ENCODE results near the gene NPTN.

The NPTN gene

DNA sequence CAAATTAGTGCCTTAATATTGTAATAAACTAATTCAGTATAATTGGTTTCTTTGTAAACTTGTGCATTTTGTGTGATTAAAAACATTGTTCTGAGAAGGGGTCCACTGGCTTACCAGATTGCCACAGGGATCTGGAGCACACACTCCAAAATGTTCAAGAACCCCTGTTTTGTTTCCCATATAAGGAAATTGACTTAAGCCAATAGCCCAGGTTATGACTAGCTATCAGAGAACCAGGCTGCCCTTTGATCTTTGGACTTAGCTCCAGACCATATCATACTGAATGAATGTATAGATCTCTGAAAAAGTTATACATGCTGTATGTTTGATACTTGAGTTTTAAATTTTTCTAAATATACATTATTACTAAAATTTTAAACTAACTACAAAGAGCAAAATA, 91.7 kb downstream of the NPTN start:
- H3K4me3 ChIP-seq (ENCODE audit: low read depth, low read length) = no peak overlapping the region
- no peak for DNase-seq (ENCODE audit: low read depth)
- TF ChIP-seq, protein P1, sequence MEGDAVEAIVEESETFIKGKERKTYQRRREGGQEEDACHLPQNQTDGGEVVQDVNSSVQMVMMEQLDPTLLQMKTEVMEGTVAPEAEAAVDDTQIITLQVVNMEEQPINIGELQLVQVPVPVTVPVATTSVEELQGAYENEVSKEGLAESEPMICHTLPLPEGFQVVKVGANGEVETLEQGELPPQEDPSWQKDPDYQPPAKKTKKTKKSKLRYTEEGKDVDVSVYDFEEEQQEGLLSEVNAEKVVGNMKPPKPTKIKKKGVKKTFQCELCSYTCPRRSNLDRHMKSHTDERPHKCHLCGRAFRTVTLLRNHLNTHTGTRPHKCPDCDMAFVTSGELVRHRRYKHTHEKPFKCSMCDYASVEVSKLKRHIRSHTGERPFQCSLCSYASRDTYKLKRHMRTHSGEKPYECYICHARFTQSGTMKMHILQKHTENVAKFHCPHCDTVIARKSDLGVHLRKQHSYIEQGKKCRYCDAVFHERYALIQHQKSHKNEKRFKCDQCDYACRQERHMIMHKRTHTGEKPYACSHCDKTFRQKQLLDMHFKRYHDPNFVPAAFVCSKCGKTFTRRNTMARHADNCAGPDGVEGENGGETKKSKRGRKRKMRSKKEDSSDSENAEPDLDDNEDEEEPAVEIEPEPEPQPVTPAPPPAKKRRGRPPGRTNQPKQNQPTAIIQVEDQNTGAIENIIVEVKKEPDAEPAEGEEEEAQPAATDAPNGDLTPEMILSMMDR (IDR thresholded peaks at IDR 0.05; ENCODE audit: low read depth, low read length, missing control alignments) = no peak

DNA sequence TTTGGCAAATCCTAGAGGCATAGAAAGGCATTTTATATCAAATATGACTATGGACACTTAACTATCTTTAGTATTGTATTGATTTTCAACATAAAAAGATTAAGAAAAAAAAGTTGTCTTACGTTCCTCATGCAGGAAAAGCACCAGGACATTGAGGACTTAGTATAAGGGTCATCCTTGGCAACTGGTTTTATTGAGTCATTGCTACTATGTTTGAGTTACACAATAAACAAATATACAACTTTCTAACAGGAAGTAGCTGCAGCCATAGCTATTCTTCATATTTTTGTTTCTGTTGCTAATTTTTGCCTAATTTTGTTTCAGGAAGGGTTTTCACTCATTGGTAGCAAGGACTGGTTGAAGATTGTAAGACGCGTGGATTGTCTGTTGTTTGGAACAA, 93.0 kb downstream of the NPTN start:
- no peak overlapping the region for H3K4me3 ChIP-seq (ENCODE audit: low read depth, low read length)
- DNase-seq (ENCODE audit: low read depth) = no peak
- TF ChIP-seq, protein P1 (IDR thresholded peaks at IDR 0.05; ENCODE audit: low read depth, low read length, missing control alignments) = no peak

DNA sequence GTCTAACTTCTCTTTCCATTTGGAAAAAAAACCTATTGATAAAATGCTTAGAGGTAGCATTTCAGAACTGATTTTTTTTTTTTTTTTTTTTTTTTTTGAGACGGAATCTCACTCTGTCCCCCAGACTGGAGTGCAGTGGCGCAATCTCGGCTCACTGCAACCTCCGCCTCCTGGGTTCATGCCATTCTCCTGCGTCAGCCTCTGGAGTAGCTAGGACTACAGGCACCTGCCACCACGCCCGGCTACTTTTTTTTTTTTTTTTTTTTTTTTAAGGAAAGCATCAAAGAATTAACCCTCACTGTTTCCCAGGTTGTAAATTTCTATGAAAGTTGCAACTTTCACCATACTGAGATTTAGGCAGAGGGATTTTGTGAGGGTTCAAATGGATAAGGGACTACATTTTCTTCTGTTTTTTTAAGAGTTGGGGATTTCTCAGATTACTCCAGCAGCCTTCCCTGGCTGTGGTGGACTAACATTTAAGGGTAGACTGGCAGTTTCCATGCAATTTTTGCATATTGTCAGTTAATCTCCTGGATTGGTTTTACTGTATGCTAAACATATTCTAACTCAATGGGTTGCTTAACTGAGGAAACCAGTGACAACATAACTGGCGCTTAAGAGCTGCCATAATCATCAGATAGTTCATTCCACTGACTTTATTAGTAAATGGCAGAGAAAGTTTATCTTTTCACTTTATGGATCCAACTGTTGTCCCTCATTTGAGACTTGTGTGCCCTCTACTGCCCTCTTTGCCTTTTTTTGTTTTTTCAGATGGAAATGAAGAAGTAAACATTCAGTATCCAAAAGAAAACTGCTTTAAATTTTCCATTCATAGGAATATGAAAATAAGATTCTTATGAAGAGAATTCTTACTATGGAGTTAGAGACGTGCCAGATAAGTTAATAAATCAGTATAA, 93.7 kb downstream of the NPTN start:
- TF ChIP-seq, protein P1 (IDR thresholded peaks at IDR 0.05; ENCODE audit: low read depth, low read length, missing control alignments) = no peak
- H3K4me3 ChIP-seq (ENCODE audit: low read depth, low read length) = no peak overlapping the region
- no peak for DNase-seq (ENCODE audit: low read depth)

DNA sequence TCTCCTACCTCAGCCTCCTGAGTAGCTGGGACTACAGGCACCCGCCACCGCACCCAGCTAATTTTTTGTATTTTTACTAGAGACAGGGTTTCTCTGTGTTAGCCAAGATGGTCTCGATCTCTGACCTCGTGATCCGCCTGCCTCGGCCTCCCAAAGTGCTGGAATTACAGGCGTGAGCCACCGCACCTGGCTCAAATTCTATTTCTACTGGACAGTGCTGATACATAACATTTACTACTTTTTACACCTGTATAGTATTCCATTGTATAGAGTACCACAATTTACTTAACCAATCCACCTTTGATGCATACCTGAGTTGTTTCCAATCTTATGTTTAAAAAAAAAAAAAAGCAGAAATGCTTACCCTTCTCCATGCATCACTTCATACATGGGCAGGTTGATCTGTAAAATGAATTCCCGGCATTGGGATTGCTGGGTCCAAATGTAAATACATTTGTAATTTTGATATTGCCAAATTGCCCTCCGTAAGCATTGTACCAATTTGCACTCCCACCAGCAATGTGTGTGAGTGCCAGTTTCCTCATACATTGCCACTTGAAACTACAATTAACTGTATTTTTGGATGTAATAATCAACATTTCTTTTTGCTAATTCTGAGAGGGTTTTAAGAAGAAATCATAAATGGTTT, 94.5 kb downstream of the NPTN start:
- no peak for DNase-seq (ENCODE audit: low read depth)
- H3K4me3 ChIP-seq (ENCODE audit: low read depth, low read length) = no peak overlapping the region
- TF ChIP-seq, protein P1 (IDR thresholded peaks at IDR 0.05; ENCODE audit: low read depth, low read length, missing control alignments) = no peak

DNA sequence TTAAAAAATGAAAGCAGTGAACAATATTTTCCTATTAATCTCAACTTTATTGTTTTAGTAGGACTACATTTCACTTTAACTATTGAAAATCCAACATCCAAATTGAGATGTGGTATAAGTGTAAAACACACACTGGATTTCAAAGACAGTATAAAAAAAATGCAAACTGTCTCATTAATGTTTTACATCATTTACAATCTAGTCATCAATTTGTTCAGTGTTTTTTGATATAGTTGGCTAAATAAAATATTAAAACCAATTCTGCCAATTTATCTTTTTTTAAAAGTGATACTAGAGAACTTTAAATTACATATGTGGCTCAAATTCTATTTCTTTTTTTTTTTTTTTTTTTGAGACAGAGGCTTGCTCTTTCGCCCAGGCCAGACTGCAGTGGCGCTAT, 95.1 kb downstream of the NPTN start:
- H3K4me3 ChIP-seq (ENCODE audit: low read depth, low read length) = no peak overlapping the region
- no peak for DNase-seq (ENCODE audit: low read depth)
- TF ChIP-seq, protein P1 (IDR thresholded peaks at IDR 0.05; ENCODE audit: low read depth, low read length, missing control alignments) = no peak

DNA sequence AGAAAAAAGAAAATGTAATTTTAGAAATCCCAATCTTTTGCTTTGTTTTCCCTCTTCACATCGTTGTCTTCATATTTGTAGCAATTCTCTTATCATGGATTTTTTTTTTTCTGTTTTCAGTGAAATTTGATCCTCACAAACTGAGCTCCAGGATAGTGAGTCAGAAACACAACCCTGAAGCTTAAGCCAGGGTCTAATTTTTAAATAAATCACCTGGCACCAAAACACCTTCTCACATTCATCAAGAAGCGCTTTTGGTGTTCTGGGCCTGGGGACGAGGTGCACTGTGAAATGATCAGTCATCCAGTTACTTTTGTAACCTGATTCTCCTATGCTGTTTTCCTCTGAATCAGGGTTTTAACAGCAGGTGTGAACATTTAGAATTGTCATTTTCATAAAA, 102.5 kb downstream of the NPTN start:
- TF ChIP-seq, protein P1 (IDR thresholded peaks at IDR 0.05; ENCODE audit: low read depth, low read length, missing control alignments) = no peak
- DNase-seq (ENCODE audit: low read depth) = no peak
- no peak overlapping the region for H3K4me3 ChIP-seq (ENCODE audit: low read depth, low read length)
